Measurements from ENCODE around the gene ARHGAP6. TPM values are rescaled to one million over a fixed set of nuclear protein-coding genes. Genes with fewer than 3 reads are reported as not detected.

ARHGAP6 gene
- total and polyA plus RNA-seq, 2 donors (not counting 3 experiments of a cell fraction or from before 2014, with no cell fraction given) = 0.69 to 0.83 TPM

GRCh38 chrX:11349661-11350337 lies 315.9 kb downstream of the ARHGAP6 start:
- ChIA-PET POLR2A (no interaction called here), CTCF (no interaction called here)
- Histone ChIP-seq H3K27ac (ENCODE audit: insufficient read depth, low read depth, low read length) (no peak overlapping the region), H3K27me3 (ENCODE audit: control insufficient read depth in 2 of 2, insufficient read depth in 2 of 2, low read length in 2 of 2) (no peaks in the 10 kb centered on the region), H3K9me3 (replicated peaks; ENCODE audit: control insufficient read depth, insufficient read depth, low read length) (no peaks in the 10 kb centered on the region), H3K36me3 (ENCODE audit: control insufficient read depth in 2 of 2, extremely low read depth in 1 of 2, insufficient read depth in 2 of 2, low read length in 2 of 2) (no peaks in the 10 kb centered on the region), H3K79me2 (ENCODE audit: control insufficient read depth, insufficient read depth, low read length) (no peaks in the 10 kb centered on the region), H3K4me3 (replicated peaks in 1 of 3; ENCODE audit: insufficient read depth in 1 of 3, low read depth in 1 of 3, low read length in 3 of 3) (no peak overlapping the region), H4K20me1 (replicated peaks; ENCODE audit: control insufficient read depth, extremely low read depth, insufficient read depth, low read length) (no peaks in the 10 kb centered on the region), H2AFZ (ENCODE audit: low read depth, low read length) (no peak overlapping the region), H3K9me1 (replicated peaks; ENCODE audit: control insufficient read depth, extremely low read depth, insufficient read depth, low read length) (no peaks in the 10 kb centered on the region), H3K4me2 (ENCODE audit: insufficient read depth, low read length) (no peak overlapping the region), H3K9ac (replicated peaks; ENCODE audit: extremely low read depth, insufficient read depth, low read length) (no peak overlapping the region), H3K4me1 (ENCODE audit: control insufficient read depth, extremely low read depth, insufficient read depth, low read length) (peaks cover 3% of the 10 kb centered on the region)
- intact Hi-C loops (cut with micrococcal nuclease) (loop anchor here (1.0 kb wide), 1 partner anchor 7 kb away; no protein-coding TSS in a partner anchor), dilution Hi-C loops (cut with MboI; ENCODE audit: extremely low pct_ligation_motif_present, low sequenced_read_pairs) (no loop called here)
- TF ChIP-seq EZH2 (IDR thresholded peaks at IDR 0.05; ENCODE audit: borderline replicate concordance, low read depth, low read length, severe bottlenecking) = no peak
- no peak for TF ChIP-seq POLR2AphosphoS5 (IDR thresholded peaks at IDR 0.05; ENCODE audit: insufficient read depth, low read depth, low read length)
- no peak for TF ChIP-seq JUN (IDR thresholded peaks at IDR 0.05; ENCODE audit: borderline replicate concordance, insufficient read depth, insufficient read length, low read depth)
- TF ChIP-seq MYC (IDR thresholded peaks at IDR 0.05; ENCODE audit: low read depth, low read length) = no peak
- TF ChIP-seq CTCF (IDR thresholded peaks at IDR 0.05; ENCODE audit: extremely low read depth in 1 of 2, insufficient read depth in 1 of 2, low read depth in 1 of 2, low read length in 2 of 2) = no peak
- TF ChIP-seq MAX (IDR thresholded peaks at IDR 0.05; ENCODE audit: insufficient read depth, insufficient read length) = no peak
- TF ChIP-seq GATA2 (IDR thresholded peaks at IDR 0.05; ENCODE audit: insufficient read depth, insufficient read length, low read depth, low read length) = no peak
- TF ChIP-seq FOS (IDR thresholded peaks at IDR 0.05; ENCODE audit: borderline replicate concordance, insufficient read depth, low read length) = no peak
- TF ChIP-seq POLR2A (IDR thresholded peaks at IDR 0.05; ENCODE audit: low read depth, low read length) = no peak
- FAIRE-seq (no peak), DNase-seq (ENCODE audit: low read depth, low spot score) (no peak)
- no TSS peak for BruUV-seq (replicated peaks)
